Activated T-helper 1 cell treated with anti-CD3 and anti-CD28 coated beads, Interleukin-12 subunit alpha, Interleukin-12 subunit beta, Interleukin-2, Interleukin-4 antibody, amounts not matched to agents 30 ng/mL and 10 ng/mL and 1 ng/mL, durations not matched to agents 14 hours and 24 hours and 36 hours (primary cell): ENCODE data around the gene SETD4. TPM values are rescaled to one million over a fixed set of nuclear protein-coding genes. Genes with fewer than 3 reads are reported as not detected.
"Not testable (repeated sequence)": the region's sequence is repeated elsewhere in the genome, so short reads cannot be mapped to it uniquely, and the experiment has no call there.

Experiments used
- DNase-seq: peaks from one replicate; pipeline ENCODE4 v3.0.0; 2021; ENCODE audit warnings: low spot score
- H3K27ac Mint-ChIP-seq: one replicate; pipeline ENCODE4 v1.8.0; 2021; ENCODE audit warnings: mild to moderate bottlenecking, mixed read lengths
- H3K27me3 Mint-ChIP-seq: one replicate; pipeline ENCODE4 v1.8.0; 2022; ENCODE audit warnings: mild to moderate bottlenecking, moderate library complexity, mixed read lengths; ENCODE audit not compliant: insufficient read depth
- H3K36me3 Mint-ChIP-seq: one replicate; pipeline ENCODE4 v1.8.0; 2021; ENCODE audit warnings: low read depth, mixed read lengths
- H3K4me1 Mint-ChIP-seq: one replicate; pipeline ENCODE4 v1.8.0; 2021; ENCODE audit warnings: low read depth, mixed read lengths
- H3K4me3 Mint-ChIP-seq: one replicate; pipeline ENCODE4 v1.8.0; 2021; ENCODE audit warnings: mild to moderate bottlenecking, moderate library complexity, mixed read lengths
- H3K9me3 Mint-ChIP-seq: one replicate; pipeline ENCODE4 v1.8.0; 2021; ENCODE audit warnings: mixed read lengths
- intact Hi-C: fragments of 100-400 bp; cut with micrococcal nuclease; formaldehyde crosslinking; loops from one replicate; pipeline ENCODE4 v1.15.1; 2024
- total RNA-seq: library from RNA; stranded (reverse); gene quantifications from 2 replicates; pipeline ENCODE4 v1.2.3, GENCODE V29; 2022

The SETD4 gene, protein sequence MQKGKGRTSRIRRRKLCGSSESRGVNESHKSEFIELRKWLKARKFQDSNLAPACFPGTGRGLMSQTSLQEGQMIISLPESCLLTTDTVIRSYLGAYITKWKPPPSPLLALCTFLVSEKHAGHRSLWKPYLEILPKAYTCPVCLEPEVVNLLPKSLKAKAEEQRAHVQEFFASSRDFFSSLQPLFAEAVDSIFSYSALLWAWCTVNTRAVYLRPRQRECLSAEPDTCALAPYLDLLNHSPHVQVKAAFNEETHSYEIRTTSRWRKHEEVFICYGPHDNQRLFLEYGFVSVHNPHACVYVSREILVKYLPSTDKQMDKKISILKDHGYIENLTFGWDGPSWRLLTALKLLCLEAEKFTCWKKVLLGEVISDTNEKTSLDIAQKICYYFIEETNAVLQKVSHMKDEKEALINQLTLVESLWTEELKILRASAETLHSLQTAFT
- total RNA-seq, result 21.9 and 22.0 TPM in 2 replicates

- Mint-ChIP-seq H3K9me3 (no peaks in the 10 kb centered on the region), H3K4me1 (peaks cover 23% of the 10 kb centered on the region), H3K4me3 (peak within 1 kb of the TSS; percentile 93), H3K27me3 (peaks cover 3% of the 10 kb centered on the region), H3K27ac (peak within 1 kb of the TSS; percentile 98), H3K36me3 (peaks cover 29% of the 10 kb centered on the region)
- intact Hi-C loops, result loop anchor here (1.0 to 10.0 kb wide), 10 partner anchors 9 to 1173 kb away; partner anchors contain the start of genes CBR3, CHAF1B, DOP1B and MORC3
- peak; percentile 91 for DNase-seq
Observed at GRCh38 chr21:36060159-36060921, at the start of gene SETD4. TSS of gene SETD4 (minus strand) at chr21:36060526. CDS start at chr21:36058888, 1,638 bp downstream.

- peaks cover 24% of the 10 kb centered on the region for H3K27me3 Mint-ChIP-seq
- H3K9me3 Mint-ChIP-seq, result no peaks in the 10 kb centered on the region
- H3K4me1 Mint-ChIP-seq, result peaks cover 22% of the 10 kb centered on the region
- H3K27ac Mint-ChIP-seq, result no peak overlapping the region
- intact Hi-C loops, result loop anchor here (5.0 to 10.0 kb wide), 3 partner anchors 178 to 1415 kb away; no protein-coding TSS in a partner anchor
- H3K4me3 Mint-ChIP-seq, result no peak overlapping the region
- no peak for DNase-seq
- H3K36me3 Mint-ChIP-seq, result no peaks in the 10 kb centered on the region
Observed at GRCh38 chr21:36109868-36110267, 49.5 kb upstream of the SETD4 start.

- Mint-ChIP-seq H3K4me1 (peaks cover 15% of the 10 kb centered on the region), H3K36me3 (peaks cover 4% of the 10 kb centered on the region), H3K27ac (no peak overlapping the region), H3K27me3 (peaks cover 42% of the 10 kb centered on the region), H3K4me3 (no peak overlapping the region), H3K9me3 (no peaks in the 10 kb centered on the region)
- intact Hi-C loops, result no loop called here
- DNase-seq, result no peak
Observed at GRCh38 chr21:36105327-36105842, 45.1 kb upstream of the SETD4 start.

- Mint-ChIP-seq H3K4me1 (peaks cover 15% of the 10 kb centered on the region), H3K9me3 (no peaks in the 10 kb centered on the region), H3K36me3 (peaks cover 4% of the 10 kb centered on the region), H3K27ac (peak overlapping the region; percentile 36), H3K4me3 (peak overlapping the region; percentile 50), H3K27me3 (peaks cover 42% of the 10 kb centered on the region)
- peak; percentile 28 for DNase-seq
- intact Hi-C loops, result loop anchor here (1.0 kb wide), 2 partner anchors 35 to 44 kb away; partner anchors contain the start of gene SETD4
Observed at GRCh38 chr21:36104317-36105300, 44.3 kb upstream of the SETD4 start.

DNA sequence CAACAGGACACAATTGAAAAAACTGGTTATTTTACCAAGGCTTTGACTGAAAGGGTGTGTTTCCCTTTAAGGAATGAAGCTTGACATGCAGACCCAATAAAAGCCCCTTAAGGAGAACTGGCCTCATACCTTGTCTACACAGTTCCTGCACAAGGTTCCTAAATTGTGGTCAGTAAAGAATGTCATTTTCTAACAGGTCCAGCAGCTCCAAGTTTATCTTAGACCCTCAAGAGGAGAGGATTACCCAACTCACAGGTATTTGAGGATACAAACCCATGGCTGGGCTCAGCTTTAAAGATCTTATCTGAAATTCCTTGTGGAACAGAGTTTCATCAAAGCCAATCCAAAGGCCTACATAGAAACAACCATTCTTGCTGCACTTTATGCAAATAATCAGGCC lies 43.1 kb upstream of the SETD4 start:
- H3K27ac Mint-ChIP-seq, result no peak overlapping the region
- intact Hi-C loops, result no loop called here
- H3K27me3 Mint-ChIP-seq, result peaks cover 40% of the 10 kb centered on the region
- H3K9me3 Mint-ChIP-seq, result no peaks in the 10 kb centered on the region
- no peak overlapping the region for H3K4me3 Mint-ChIP-seq
- no peak for DNase-seq
- H3K36me3 Mint-ChIP-seq, result peaks cover 4% of the 10 kb centered on the region
- peaks cover 15% of the 10 kb centered on the region for H3K4me1 Mint-ChIP-seq

- intact Hi-C loops, result no loop called here
- Mint-ChIP-seq H3K36me3 (peaks cover 4% of the 10 kb centered on the region), H3K27ac (no peak overlapping the region), H3K4me3 (no peak overlapping the region), H3K9me3 (no peaks in the 10 kb centered on the region), H3K4me1 (peaks cover 15% of the 10 kb centered on the region), H3K27me3 (peaks cover 32% of the 10 kb centered on the region)
- DNase-seq, result no peak
Observed at GRCh38 chr21:36100971-36101641, 40.8 kb upstream of the SETD4 start.

GRCh38 chr21:36099695-36100211 lies 39.4 kb upstream of the SETD4 start:
- H3K4me3 Mint-ChIP-seq, H3K9me3 Mint-ChIP-seq, H3K27ac Mint-ChIP-seq, H3K36me3 Mint-ChIP-seq, intact Hi-C loops, H3K4me1 Mint-ChIP-seq, DNase-seq: not testable (repeated sequence)
- peaks cover 19% of the 10 kb centered on the region for H3K27me3 Mint-ChIP-seq

- H3K4me3 Mint-ChIP-seq, result no peak overlapping the region
- peaks cover 11% of the 10 kb centered on the region for H3K27me3 Mint-ChIP-seq
- H3K27ac Mint-ChIP-seq, result no peak overlapping the region
- H3K9me3 Mint-ChIP-seq, result peaks cover 6% of the 10 kb centered on the region
- intact Hi-C loops, result no loop called here
- no peak for DNase-seq
- peaks cover under 1% of the 10 kb centered on the region for H3K4me1 Mint-ChIP-seq
- H3K36me3 Mint-ChIP-seq, result no peaks in the 10 kb centered on the region
Observed at GRCh38 chr21:36099000-36099399, 38.7 kb upstream of the SETD4 start.

- Mint-ChIP-seq H3K4me1 (no peaks in the 10 kb centered on the region), H3K4me3 (no peak overlapping the region), H3K27ac (no peak overlapping the region), H3K36me3 (peaks cover 2% of the 10 kb centered on the region), H3K27me3 (peaks cover 3% of the 10 kb centered on the region), H3K9me3 (peaks cover 14% of the 10 kb centered on the region)
- intact Hi-C loops, result no loop called here
- DNase-seq, result no peak
Observed at GRCh38 chr21:36098182-36098532, 37.8 kb upstream of the SETD4 start.

DNA sequence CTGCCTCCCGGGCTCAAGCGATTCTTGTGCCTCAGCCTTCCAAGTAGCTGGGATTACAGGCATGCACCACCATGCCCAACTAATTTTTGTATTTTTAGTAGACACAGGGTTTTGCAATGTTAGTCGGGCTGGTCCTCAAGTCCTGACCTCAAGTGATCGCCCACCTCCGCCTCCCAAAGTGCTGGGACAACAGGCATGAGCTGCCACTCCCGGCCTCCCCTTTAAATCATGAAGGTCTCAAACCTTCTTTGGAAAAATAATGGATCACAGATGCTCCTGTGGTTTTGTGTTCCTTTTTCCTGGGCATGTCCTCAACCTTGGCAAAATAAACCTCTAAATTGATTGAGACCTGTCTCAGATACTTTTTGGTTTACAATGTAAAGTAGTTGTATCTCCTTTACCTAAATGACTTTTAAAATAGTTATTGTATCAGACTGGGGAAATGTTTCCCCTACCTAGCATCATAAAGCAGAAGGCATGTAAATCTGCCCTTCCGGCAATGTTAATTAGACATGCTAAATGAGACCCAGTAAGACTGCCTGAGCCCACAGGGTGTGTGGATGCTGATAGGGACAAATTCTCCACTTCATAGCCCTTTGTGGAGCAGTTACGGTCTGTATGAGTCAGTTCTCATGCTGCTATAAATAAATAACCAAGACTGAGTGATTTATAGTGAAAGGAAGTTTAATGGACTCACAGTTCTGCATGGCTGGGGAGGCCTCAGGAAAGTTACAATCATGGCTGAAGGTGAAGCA lies 37.3 kb upstream of the SETD4 start:
- no peak for DNase-seq
- Mint-ChIP-seq H3K4me3 (no peak overlapping the region), H3K9me3 (peaks cover 20% of the 10 kb centered on the region), H3K27me3 (peaks cover 4% of the 10 kb centered on the region), H3K27ac (no peak overlapping the region), H3K36me3 (peaks cover 2% of the 10 kb centered on the region), H3K4me1 (no peaks in the 10 kb centered on the region)
- intact Hi-C loops, result no loop called here
